ENCODE measurements around the gene CNTNAP2.

The CNTNAP2 gene

GRCh38 chr7:147047696-147048095 lies 931.1 kb downstream of the CNTNAP2 start:
- no peak overlapping the region for H3K9ac ChIP-seq (ENCODE audit: low read length)
- no peaks in the 10 kb centered on the region for H3K36me3 ChIP-seq (ENCODE audit: control insufficient read depth, insufficient read depth, low read length)
- no peaks in the 10 kb centered on the region for H3K4me1 ChIP-seq (ENCODE audit: control insufficient read depth, insufficient read depth, low read length)
- H3K27ac ChIP-seq (ENCODE audit: low read depth, low read length): no peak overlapping the region
- H3K27me3 ChIP-seq (ENCODE audit: control insufficient read depth, insufficient read depth, low read length): no peaks in the 10 kb centered on the region
- H3K4me3 ChIP-seq (ENCODE audit: low read length): no peak overlapping the region

GRCh38 chr7:147048864-147049263 lies 932.3 kb downstream of the CNTNAP2 start:
- Histone ChIP-seq H3K27me3 (ENCODE audit: control insufficient read depth, insufficient read depth, low read length) (no peaks in the 10 kb centered on the region), H3K27ac (ENCODE audit: low read depth, low read length) (no peak overlapping the region), H3K36me3 (ENCODE audit: control insufficient read depth, insufficient read depth, low read length) (no peaks in the 10 kb centered on the region), H3K4me1 (ENCODE audit: control insufficient read depth, insufficient read depth, low read length) (no peaks in the 10 kb centered on the region), H3K9ac (ENCODE audit: low read length) (no peak overlapping the region), H3K4me3 (ENCODE audit: low read length) (no peak overlapping the region)

DNA sequence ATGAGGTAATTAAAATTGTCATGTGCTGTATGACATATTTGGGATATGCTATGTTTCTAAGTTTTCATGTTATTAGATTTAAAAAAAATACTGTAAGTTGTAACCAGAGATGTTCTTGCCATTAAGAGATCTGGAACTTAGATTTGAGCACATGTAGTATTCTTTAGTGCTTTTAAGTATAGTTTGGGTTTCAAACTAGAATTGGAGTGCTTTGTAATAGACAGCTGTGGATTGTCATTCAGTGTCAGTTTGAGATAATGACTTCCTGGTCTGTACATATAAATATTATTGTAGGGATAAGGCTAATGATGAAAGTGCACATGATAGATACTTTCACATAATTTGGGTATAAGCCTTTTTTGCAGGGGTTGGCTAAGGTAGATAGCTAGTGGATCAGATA lies 936.2 kb downstream of the CNTNAP2 start:
- Histone ChIP-seq H3K4me3 (ENCODE audit: low read length) (no peak overlapping the region), H3K36me3 (ENCODE audit: control insufficient read depth, insufficient read depth, low read length) (no peaks in the 10 kb centered on the region), H3K27ac (ENCODE audit: low read depth, low read length) (no peak overlapping the region), H3K27me3 (ENCODE audit: control insufficient read depth, insufficient read depth, low read length) (no peaks in the 10 kb centered on the region), H3K9ac (ENCODE audit: low read length) (no peak overlapping the region), H3K4me1 (ENCODE audit: control insufficient read depth, insufficient read depth, low read length) (no peaks in the 10 kb centered on the region)

DNA sequence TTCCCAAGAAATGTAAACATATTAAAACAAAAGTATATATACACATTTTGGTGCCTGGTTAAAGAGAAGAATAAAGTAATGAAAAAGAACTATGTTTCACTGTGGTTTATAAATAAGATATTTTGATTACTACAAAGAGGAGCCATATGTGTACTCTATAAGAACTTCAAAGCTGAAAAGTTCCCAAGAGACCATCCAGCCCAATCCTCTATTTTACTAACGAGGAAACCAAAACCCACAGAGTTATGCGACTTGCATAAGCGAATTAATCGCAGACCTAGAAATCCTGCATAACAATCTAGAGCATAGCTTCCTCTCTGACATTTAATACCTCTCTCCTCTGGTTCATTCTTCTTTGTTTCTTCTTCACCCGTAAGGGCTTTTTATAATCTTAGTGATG lies 937.1 kb downstream of the CNTNAP2 start:
- H3K27me3 ChIP-seq (ENCODE audit: control insufficient read depth, insufficient read depth, low read length): no peaks in the 10 kb centered on the region
- H3K4me3 ChIP-seq (ENCODE audit: low read length): no peak overlapping the region
- no peaks in the 10 kb centered on the region for H3K36me3 ChIP-seq (ENCODE audit: control insufficient read depth, insufficient read depth, low read length)
- no peak overlapping the region for H3K27ac ChIP-seq (ENCODE audit: low read depth, low read length)
- H3K9ac ChIP-seq (ENCODE audit: low read length): no peak overlapping the region
- no peaks in the 10 kb centered on the region for H3K4me1 ChIP-seq (ENCODE audit: control insufficient read depth, insufficient read depth, low read length)

GRCh38 chr7:147060070-147060469 lies 943.5 kb downstream of the CNTNAP2 start:
- no peaks in the 10 kb centered on the region for H3K4me1 ChIP-seq (ENCODE audit: control insufficient read depth, insufficient read depth, low read length)
- no peaks in the 10 kb centered on the region for H3K36me3 ChIP-seq (ENCODE audit: control insufficient read depth, insufficient read depth, low read length)
- no peak overlapping the region for H3K9ac ChIP-seq (ENCODE audit: low read length)
- no peak overlapping the region for H3K4me3 ChIP-seq (ENCODE audit: low read length)
- H3K27ac ChIP-seq (ENCODE audit: low read depth, low read length): no peak overlapping the region
- no peaks in the 10 kb centered on the region for H3K27me3 ChIP-seq (ENCODE audit: control insufficient read depth, insufficient read depth, low read length)

DNA sequence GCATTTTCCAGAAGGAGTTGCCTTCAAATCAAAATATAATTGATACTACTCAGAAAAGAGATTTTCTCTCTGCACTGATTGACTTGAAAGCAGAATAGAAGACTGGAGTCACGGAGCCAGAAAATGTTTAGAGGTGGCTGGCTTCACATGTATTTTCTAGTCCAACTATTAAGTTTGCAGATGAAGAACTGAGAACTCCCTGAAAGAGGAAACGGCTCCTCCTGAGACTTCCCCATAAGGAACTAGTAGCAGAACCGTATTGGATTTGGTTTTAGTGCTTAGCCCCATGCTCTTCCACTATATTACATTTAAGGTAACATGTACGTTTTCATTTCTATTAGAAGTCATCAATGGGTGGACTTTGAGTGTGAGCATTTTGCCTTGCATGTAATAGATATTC lies 946.3 kb downstream of the CNTNAP2 start:
- Histone ChIP-seq H3K4me3 (ENCODE audit: low read length) (no peak overlapping the region), H3K27ac (ENCODE audit: low read depth, low read length) (no peak overlapping the region), H3K27me3 (ENCODE audit: control insufficient read depth, insufficient read depth, low read length) (no peaks in the 10 kb centered on the region), H3K36me3 (ENCODE audit: control insufficient read depth, insufficient read depth, low read length) (no peaks in the 10 kb centered on the region), H3K9ac (ENCODE audit: low read length) (no peak overlapping the region), H3K4me1 (ENCODE audit: control insufficient read depth, insufficient read depth, low read length) (no peaks in the 10 kb centered on the region)

- no peaks in the 10 kb centered on the region for H3K4me1 ChIP-seq (ENCODE audit: control insufficient read depth, insufficient read depth, low read length)
- H3K4me3 ChIP-seq (ENCODE audit: low read length): no peak overlapping the region
- H3K9ac ChIP-seq (ENCODE audit: low read length): no peak overlapping the region
- no peaks in the 10 kb centered on the region for H3K36me3 ChIP-seq (ENCODE audit: control insufficient read depth, insufficient read depth, low read length)
- no peak overlapping the region for H3K27ac ChIP-seq (ENCODE audit: low read depth, low read length)
- no peaks in the 10 kb centered on the region for H3K27me3 ChIP-seq (ENCODE audit: control insufficient read depth, insufficient read depth, low read length)
Measured at GRCh38 chr7:147068842-147069241, 952.2 kb downstream of the CNTNAP2 start.

DNA sequence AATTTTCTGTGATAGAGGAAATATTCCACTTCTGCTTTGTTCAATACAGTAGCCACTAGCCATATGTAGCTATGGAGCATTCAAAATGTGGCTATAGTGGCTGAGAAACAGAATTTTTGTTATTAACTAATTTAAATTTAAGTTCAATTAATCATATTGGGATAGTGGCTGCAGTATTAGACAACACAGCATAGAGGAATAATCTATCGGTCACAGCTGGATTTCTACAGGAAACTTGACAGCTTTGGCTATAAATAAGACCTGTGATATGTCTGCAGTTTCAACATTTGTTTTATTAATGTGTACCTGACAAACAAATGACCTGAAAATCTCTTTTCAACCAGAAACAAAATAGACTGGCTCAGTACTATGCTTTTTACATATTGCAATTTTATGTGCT lies 953.2 kb downstream of the CNTNAP2 start:
- no peaks in the 10 kb centered on the region for H3K36me3 ChIP-seq (ENCODE audit: control insufficient read depth, insufficient read depth, low read length)
- no peak overlapping the region for H3K27ac ChIP-seq (ENCODE audit: low read depth, low read length)
- no peaks in the 10 kb centered on the region for H3K4me1 ChIP-seq (ENCODE audit: control insufficient read depth, insufficient read depth, low read length)
- no peak overlapping the region for H3K4me3 ChIP-seq (ENCODE audit: low read length)
- H3K9ac ChIP-seq (ENCODE audit: low read length): no peak overlapping the region
- H3K27me3 ChIP-seq (ENCODE audit: control insufficient read depth, insufficient read depth, low read length): no peaks in the 10 kb centered on the region

- no peaks in the 10 kb centered on the region for H3K4me1 ChIP-seq (ENCODE audit: control insufficient read depth, insufficient read depth, low read length)
- H3K27me3 ChIP-seq (ENCODE audit: control insufficient read depth, insufficient read depth, low read length): no peaks in the 10 kb centered on the region
- H3K36me3 ChIP-seq (ENCODE audit: control insufficient read depth, insufficient read depth, low read length): no peaks in the 10 kb centered on the region
- no peak overlapping the region for H3K27ac ChIP-seq (ENCODE audit: low read depth, low read length)
- no peak overlapping the region for H3K4me3 ChIP-seq (ENCODE audit: low read length)
- H3K9ac ChIP-seq (ENCODE audit: low read length): no peak overlapping the region
Measured at GRCh38 chr7:147070886-147071285, 954.3 kb downstream of the CNTNAP2 start.

DNA sequence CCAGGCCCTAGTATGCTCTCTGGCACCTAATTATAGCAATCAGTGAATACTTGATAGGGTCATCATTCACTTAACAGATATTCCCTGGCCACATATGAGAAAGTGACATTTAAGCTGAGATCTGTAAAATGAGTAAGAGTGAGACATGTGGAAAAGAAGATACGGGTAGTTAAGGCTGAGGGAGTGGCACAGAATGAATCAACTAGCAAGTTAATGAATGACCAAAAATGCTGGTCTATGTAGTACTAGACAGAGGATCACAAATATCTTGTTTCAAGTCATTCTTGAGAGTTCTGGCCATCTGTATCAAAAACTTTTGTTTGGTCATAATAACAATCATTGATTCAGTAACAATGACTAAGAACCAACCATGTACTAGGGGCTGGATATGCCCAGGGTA lies 954.9 kb downstream of the CNTNAP2 start:
- no peak overlapping the region for H3K9ac ChIP-seq (ENCODE audit: low read length)
- no peaks in the 10 kb centered on the region for H3K27me3 ChIP-seq (ENCODE audit: control insufficient read depth, insufficient read depth, low read length)
- no peak overlapping the region for H3K27ac ChIP-seq (ENCODE audit: low read depth, low read length)
- no peaks in the 10 kb centered on the region for H3K36me3 ChIP-seq (ENCODE audit: control insufficient read depth, insufficient read depth, low read length)
- no peaks in the 10 kb centered on the region for H3K4me1 ChIP-seq (ENCODE audit: control insufficient read depth, insufficient read depth, low read length)
- H3K4me3 ChIP-seq (ENCODE audit: low read length): no peak overlapping the region

DNA sequence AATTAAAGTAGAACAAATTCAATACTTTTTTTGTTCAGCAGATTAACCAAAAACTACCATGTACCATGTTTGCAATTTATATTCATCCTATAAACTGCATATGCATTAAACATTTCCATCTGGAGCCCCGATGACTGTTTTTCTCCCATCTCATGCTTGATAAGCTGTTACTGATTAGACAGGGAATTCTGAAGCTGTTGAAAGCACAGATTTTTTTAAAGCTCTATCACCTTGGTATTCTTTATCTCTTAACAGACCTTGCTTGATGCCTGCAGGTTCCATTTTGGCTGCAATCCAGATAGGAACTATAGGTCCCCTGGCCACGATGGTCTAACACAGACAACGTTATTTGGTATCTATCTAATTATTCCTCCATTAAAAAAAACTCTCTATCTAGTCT lies 961.7 kb downstream of the CNTNAP2 start:
- H3K4me1 ChIP-seq (ENCODE audit: control insufficient read depth, insufficient read depth, low read length): no peaks in the 10 kb centered on the region
- no peak overlapping the region for H3K27ac ChIP-seq (ENCODE audit: low read depth, low read length)
- no peak overlapping the region for H3K9ac ChIP-seq (ENCODE audit: low read length)
- H3K27me3 ChIP-seq (ENCODE audit: control insufficient read depth, insufficient read depth, low read length): no peaks in the 10 kb centered on the region
- H3K4me3 ChIP-seq (ENCODE audit: low read length): no peak overlapping the region
- no peaks in the 10 kb centered on the region for H3K36me3 ChIP-seq (ENCODE audit: control insufficient read depth, insufficient read depth, low read length)

DNA sequence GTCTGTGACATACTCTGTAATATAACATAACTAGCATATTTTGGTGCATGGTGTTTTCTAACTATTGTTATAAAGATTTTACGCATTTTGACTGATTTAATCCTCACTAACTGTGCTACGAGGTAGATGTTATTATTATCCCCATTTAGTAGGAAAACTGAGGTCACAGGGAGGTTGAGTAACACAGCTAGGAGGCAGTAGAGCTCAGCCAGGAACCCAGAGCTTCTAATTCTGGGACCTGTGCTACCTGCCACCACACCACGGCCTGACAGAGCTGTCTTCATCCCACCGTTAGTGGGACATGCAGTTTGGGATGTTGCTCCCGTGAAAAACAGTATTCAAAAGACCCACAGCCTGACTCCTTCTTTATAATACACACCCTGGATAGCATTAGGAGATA lies 962.5 kb downstream of the CNTNAP2 start:
- Histone ChIP-seq H3K27ac (ENCODE audit: low read depth, low read length) (no peak overlapping the region), H3K9ac (ENCODE audit: low read length) (no peak overlapping the region), H3K27me3 (ENCODE audit: control insufficient read depth, insufficient read depth, low read length) (no peaks in the 10 kb centered on the region), H3K4me1 (ENCODE audit: control insufficient read depth, insufficient read depth, low read length) (no peaks in the 10 kb centered on the region), H3K36me3 (ENCODE audit: control insufficient read depth, insufficient read depth, low read length) (no peaks in the 10 kb centered on the region), H3K4me3 (ENCODE audit: low read length) (no peak overlapping the region)

DNA sequence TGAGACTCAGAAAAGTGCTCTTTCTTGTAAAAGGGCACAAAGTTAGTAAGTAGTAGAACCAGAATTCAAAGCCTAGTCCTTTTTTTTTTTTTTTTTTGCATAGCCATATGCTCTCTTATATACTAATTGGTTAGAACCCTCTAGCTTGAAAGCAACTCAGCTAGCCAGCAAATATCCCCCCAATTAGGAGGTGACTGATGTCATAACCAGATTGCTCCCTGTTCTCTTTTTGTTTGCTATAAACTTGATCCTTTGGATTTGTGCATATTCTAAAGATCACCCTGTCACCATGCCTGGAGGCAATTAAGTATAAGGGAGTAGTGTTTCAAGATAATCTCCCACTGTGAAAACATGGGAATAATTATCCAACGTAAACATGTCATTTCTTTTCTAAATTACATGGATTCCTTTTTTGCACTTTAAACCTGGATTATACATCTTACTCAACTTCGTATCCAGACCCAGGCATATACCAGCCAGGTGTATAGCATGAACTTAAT lies 963.4 kb downstream of the CNTNAP2 start:
- Histone ChIP-seq H3K36me3 (ENCODE audit: control insufficient read depth, insufficient read depth, low read length) (no peaks in the 10 kb centered on the region), H3K27me3 (ENCODE audit: control insufficient read depth, insufficient read depth, low read length) (no peaks in the 10 kb centered on the region)

More for the DNA sequence above, 963.4 kb downstream of the CNTNAP2 start:
- Histone ChIP-seq H3K4me1 (ENCODE audit: control insufficient read depth, insufficient read depth, low read length) (no peaks in the 10 kb centered on the region), H3K4me3 (ENCODE audit: low read length) (no peak overlapping the region), H3K9ac (ENCODE audit: low read length) (no peak overlapping the region), H3K27ac (ENCODE audit: low read depth, low read length) (no peak overlapping the region)
